ENCODE data around the gene SLC47A2. TPM values are rescaled to one million over a fixed set of nuclear protein-coding genes. Genes with fewer than 3 reads are reported as not detected.
A peak's percentile ranks its signal among the peaks of the same experiment; 100 is the strongest.

Gene SLC47A2
- total RNA-seq, 4 donors from 2014 or later = not detected

DNA sequence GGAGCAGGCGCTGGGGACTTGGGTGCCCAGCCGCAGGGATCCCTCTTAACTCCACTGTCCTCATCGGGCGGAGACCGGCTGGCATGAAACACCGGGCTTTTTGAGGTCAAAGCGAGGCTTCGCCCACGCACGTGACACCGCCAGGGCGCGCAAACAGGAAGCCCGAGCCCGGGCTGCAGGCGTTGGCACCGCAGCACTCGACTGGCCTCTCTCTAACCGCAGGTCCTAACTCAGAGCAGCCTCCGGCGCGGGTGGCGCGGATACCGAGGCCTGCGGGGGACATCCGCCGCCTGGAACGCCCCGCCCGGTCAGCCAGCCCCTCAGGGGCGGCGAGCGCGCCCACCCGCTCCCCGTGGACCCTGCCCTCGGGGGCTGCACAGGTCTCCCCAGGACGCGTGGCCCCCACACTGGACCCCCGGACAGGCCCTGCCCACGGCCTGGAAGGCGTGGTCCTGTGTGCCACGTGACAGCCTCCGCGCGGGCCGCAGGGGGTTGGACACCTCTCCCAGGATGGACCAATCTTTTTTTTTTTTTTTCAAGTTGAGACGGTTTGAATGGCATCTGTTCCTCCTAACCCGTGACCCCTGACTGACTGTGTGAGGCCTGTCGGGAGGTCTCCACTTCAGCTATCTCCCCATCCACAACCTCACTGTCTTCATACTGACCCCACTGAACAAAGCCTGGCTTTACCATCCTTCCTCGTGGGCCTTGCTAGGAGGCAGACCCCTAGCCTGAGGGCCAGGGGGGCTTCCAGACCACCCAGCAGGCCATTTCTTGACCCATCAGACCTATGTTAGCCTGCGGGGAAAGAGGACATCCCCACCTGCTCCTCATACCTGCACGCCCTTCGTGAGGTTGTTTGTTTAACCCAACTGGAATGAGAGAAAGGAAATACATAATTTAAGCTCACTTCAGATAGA lies 8.4 kb upstream of the SLC47A2 start:
- Histone ChIP-seq H3K9me3 (no peaks in the 10 kb centered on the region), H3K27me3 (no peaks in the 10 kb centered on the region), H3K4me3 (peak overlapping the region in 3 of 4 donors; percentile 23 to 44 (median 41)), H3K4me1 (peaks cover 5 to 77% (median 49%) of the 10 kb centered on the region in 4 donors), H3K36me3 (no peaks in the 10 kb centered on the region), H3K27ac (peak overlapping the region; percentile 16 to 98 (median 81))
- peak; percentile 45 to 48 for DNase-seq (ENCODE audit: low spot score in 2 of 2)
- no peak for TF ChIP-seq CTCF (IDR thresholded peaks at IDR 0.05)
- peak in 1 of 2 donors; percentile 16 for TF ChIP-seq POLR2A (IDR thresholded peaks at IDR 0.05)
- peak in 1 of 2 donors; percentile 64 for TF ChIP-seq EP300 (IDR thresholded peaks at IDR 0.05)
- WGBS, 2 donors = 34 to 61% methylated on average over 26 to 40 of the region's 55 CpGs

- Histone ChIP-seq H3K4me3 (no peak overlapping the region), H3K9me3 (no peaks in the 10 kb centered on the region), H3K4me1 (peaks cover 5 to 71% (median 46%) of the 10 kb centered on the region in 4 donors), H3K36me3 (no peaks in the 10 kb centered on the region), H3K27ac (peak overlapping the region in 3 of 4 donors; percentile 66 to 98 (median 96)), H3K27me3 (no peaks in the 10 kb centered on the region)
- DNase-seq (ENCODE audit: low spot score in 2 of 2) = no peak
- WGBS, 2 donors = 100% methylated on average over 1 of the region's 1 CpG
- TF ChIP-seq POLR2A (IDR thresholded peaks at IDR 0.05) (no peak), CTCF (IDR thresholded peaks at IDR 0.05) (no peak), EP300 (IDR thresholded peaks at IDR 0.05) (no peak)
These were observed 7.6 kb upstream of the SLC47A2 start for GRCh38 chr17:19723964-19724363.

DNA sequence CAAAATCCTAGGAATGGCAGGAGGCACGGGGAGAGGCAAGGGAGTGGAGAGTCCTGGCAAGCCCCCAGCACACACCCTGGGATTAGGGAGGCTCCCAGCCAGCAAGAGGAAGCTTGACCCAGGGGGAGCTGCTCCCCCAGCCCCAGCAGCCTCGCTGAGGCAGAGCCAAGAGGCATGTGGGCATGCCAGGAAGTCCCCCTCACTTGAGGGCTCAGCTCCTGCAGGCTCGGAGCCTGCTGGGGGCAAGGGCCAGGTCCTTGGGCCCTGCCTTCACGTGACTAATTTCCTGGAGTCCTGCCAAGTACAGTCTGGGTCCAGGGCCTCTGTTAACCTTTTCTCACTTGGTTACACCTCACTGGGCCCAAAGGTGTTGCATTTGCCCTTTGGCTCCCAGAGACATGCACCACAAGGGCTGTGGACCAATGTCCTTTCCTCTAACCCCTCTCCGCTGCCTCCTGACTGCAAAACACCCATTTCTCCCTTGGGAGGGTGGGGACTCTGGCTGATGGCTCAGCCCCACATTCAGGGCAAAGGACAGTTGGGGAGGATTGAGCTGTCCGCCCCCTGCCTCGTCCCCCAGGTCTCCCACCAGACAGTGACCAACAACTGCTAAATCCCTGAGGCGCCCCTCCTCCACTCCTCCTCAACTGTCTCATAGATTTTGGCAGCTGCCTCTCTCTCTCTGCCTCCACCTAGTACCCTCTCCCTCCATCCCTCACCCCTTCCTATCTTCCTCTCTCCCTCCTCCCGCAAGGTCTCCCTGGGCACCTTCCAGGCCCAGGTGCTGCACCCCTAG lies 4.4 kb upstream of the SLC47A2 start:
- Histone ChIP-seq H3K36me3 (no peaks in the 10 kb centered on the region), H3K4me1 (peaks cover 0 to 50% (median 24%) of the 10 kb centered on the region in 4 donors), H3K4me3 (no peak overlapping the region), H3K27ac (peak overlapping the region in 1 of 4 donors; percentile 38), H3K27me3 (no peaks in the 10 kb centered on the region), H3K9me3 (no peaks in the 10 kb centered on the region)
- 53 to 57% methylated on average over 8 to 9 of the region's 9 CpGs for WGBS, 2 donors
- TF ChIP-seq CTCF (IDR thresholded peaks at IDR 0.05) (no peak), EP300 (IDR thresholded peaks at IDR 0.05) (no peak), POLR2A (IDR thresholded peaks at IDR 0.05) (no peak)
- no peak for DNase-seq (ENCODE audit: low spot score in 2 of 2)

DNA sequence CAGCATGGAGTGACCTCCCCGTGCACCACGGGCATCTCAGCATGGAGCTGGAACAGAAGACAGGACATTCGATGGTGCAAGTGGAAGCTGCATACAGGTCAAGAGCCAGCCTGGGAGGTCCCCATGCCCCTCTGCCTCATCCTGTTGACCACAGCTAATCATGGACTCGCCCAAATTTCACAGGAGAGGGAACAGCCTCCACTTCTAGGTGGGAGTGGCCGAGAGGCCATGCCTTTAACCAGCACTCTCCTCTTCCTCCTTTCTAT lies 3.8 kb upstream of the SLC47A2 start:
- 68 to 82% methylated on average over 4 to 5 of the region's 5 CpGs for WGBS, 2 donors
- DNase-seq (ENCODE audit: low spot score in 2 of 2) = no peak
- Histone ChIP-seq H3K27ac (peak overlapping the region in 1 of 4 donors; percentile 38), H3K4me1 (peaks cover 0 to 45% (median 23%) of the 10 kb centered on the region in 4 donors), H3K27me3 (no peaks in the 10 kb centered on the region), H3K4me3 (no peak overlapping the region), H3K36me3 (no peaks in the 10 kb centered on the region), H3K9me3 (no peaks in the 10 kb centered on the region)
- TF ChIP-seq EP300 (IDR thresholded peaks at IDR 0.05) (no peak), POLR2A (IDR thresholded peaks at IDR 0.05) (no peak), CTCF (IDR thresholded peaks at IDR 0.05) (no peak)
